ENCODE data around the gene SPTA1.
"Not testable (repeated sequence)": the region's sequence is repeated elsewhere in the genome, so short reads cannot be mapped to it uniquely, and the experiment has no call there.

Gene SPTA1

DNA sequence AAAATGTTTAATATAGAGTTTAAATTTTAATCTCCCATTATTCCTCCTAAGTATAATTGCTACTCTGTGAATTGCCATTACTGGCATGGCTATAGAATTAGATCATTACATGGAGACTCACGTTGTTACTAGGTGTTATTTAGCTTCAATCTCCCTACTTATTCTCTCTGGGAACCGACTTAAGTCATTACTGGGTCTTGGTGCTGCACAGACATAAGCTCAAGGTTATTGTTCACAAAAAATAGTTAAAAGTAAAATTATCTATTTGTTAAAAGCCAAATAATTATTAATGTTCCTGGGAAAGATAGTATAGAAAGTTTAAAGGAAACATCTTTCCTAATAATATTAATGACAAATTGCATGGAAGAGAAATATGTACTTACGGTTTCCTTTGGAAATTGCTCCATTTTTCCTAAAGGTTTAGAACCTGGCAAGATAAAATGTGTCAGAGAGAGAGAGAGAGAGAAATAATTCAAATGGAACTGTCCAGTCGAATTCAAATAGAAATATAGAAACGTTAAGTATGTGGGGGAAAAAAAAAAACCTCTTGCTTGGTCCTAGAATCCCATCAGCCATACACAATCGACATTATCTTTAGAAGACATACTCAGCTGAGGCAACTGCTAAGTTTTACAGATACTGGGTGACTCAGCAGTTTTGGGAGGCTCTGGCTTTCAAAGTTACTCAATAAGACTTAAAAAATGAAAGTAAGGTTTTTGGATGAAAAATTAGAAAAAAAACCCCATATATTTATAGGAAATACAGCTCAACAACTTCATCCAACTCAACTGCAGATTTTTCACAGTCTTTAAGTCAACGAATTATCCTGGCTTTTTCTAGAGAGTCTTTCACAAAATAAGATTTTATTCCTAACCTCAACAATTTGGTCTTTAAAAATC is at the start of gene SPTA1:
Gene SPTA1, minus strand, starts transcription at position 605 of the 899 bp plus-strand sequence. Its CDS starts 198 bp downstream, at position 407.
- no peak for DNase-seq

DNA sequence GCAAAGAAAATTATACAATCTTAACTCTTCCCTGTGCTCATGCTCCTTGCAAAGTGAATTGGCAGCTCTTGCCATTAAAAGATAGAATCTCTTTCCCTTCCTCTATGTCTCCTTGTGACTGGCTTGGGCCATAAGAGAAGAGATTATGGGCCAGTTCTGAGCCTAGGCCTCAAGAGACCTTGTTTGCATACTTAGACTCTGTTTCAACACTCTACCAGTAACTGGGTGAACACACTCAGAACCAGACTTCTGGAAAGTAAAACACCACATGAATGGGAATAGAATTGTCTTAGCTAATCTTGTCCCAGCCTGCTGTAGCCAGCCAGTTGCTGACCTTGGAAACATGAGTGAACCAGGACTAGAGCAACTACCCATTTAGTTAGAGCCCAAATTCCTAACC is 49.3 kb upstream of the SPTA1 start:
- no peak for DNase-seq

DNA sequence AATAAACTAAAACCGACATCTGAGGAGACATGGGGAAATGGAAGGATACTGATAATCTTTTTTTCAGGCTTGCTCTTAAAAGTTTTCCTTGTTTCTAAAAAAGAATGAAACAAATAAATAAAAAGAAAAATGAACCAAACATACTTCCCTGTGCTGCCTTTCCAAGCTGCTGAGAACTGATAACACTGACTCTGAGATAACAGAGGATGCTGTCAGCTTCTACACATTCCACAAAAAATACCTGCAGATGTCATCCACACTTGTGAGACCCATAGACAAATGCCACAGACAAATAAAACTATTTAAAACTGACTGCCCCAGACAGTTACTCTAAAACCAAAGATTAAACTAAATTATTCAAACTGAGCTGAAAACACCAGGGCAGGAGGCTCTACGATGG is 46.0 kb upstream of the SPTA1 start:
- no peak for DNase-seq

DNA sequence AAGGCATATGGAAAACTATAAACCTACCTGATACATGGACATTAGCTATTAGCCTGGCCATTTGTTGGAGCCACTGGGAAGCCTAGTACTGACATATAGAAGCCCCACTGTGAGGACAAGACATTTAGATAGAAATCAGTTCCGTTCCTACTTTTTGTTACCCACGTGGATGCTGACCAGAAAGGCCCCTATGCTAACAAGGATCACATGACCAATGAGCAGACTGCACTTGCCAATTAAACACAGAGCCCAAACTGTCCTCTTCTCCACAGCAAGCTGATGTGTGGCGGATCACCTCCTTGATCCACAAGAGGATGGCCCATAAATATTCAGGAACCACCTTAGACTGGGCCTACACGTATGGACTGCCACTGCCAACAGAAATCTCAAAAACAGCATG is 45.2 kb upstream of the SPTA1 start:
- no peak for DNase-seq

DNA sequence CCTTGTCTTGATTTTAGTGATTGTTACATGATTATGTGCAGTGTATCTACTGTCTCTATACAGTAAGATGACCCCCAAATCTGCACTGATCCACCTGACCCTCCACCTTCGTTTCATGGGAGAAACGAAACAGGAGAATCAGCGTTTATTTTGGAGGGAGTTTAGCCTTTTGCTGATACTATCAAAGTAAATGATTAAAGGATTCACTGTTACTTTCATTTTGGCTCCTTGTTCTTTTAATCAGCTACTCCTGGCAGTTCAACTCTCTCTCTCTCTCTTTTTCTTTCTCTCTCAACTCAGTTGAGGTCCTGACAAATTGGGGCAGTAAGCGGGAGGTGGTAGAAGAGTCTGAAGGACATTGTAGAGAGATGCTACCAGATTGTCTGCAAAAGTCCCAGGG is 43.9 kb upstream of the SPTA1 start:
- DNase-seq = no peak

DNA sequence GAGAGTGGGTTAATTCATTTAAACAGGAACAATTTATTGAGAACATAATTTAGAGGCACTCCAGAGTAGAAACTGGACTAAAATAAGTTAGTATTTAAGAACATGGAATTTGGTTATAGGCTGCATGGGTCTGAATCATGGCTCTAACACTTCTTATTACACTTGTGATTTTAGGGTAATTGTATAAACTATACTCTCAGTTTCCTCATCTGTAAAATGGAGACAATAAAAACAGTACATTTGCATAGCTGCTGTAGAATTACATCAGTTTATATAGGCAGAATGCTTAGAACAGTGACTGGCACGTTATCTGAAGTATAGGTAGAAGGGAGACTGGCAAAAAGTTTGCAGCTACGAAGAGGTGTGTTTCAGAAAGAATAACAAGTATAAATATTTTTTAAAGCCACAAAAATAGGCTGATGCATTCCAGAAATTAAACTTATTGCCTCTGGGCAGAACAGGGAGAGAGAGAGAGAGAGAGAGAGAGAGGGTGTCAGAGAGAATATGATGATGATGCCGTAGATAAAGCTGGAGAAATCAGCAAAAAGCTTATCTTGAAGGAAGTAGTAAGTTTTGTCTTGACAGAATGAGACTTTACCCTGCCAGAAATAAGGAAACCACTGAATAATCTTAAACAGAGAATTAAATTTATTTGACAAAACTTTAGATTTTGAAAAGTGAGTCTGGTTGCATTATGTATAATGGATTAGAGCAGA is 42.2 kb upstream of the SPTA1 start:
- no peak for DNase-seq

DNA sequence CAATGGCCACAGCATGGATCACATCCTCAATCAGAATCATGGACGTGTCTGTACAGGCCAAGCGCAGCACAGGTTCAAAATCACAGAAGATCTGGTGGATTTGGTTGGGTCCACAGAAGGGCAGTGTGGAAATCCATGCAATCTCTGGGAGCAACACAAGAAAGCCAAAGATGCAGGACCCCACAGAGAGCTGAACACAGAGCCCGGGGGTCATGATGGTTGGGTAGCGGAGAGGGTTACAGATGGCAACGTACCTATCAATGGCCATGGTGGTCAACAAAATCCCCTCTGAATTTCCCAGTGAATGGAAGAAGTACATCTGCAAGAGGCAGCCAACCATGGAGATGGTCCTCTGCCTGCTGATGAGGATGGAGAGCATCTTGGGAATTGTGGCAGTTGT is 37.9 kb upstream of the SPTA1 start:
- no peak for DNase-seq

DNA sequence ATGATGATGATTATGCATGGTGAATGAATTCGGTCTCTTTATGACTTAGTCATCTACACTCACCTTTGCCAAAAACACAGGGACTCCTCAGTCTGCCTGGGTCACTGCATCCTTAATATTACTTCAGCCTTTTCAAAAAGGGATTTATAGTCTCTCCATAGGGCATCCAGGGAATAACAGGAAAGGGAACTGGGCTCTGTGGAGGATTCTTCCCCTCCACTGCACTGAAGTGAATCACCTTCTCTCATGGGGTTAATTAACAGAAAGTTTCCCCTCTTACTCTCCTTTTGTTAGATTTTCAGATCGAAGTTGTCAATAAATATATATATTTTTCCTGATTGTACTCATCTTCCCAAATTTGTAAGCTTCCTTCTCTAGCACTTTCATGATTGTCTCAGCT is 34.1 kb upstream of the SPTA1 start, which contains the start of gene OR6K3:
Gene OR6K3, minus strand, starts transcription at position 101 of the 400 bp plus-strand sequence. CDS start 2,605 bp downstream, outside the sequence.
- no peak for DNase-seq

DNA sequence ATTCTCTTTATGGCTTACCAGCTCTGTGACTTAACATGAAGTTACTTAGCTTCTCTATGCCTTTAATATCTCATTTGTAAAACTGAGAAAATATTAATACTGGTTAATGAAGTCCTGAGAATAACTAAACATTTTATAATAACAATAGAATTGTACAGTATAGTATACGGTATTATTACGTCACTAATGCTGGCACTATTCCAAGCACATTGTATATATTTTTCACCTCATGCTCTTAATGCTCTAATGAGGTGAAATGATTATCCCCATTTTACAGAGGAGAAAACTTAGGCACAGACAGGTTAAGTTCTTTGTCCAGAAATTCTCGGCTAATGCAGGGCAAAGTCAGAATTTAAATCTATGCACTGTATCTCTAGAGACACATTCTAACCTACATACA is 33.1 kb upstream of the SPTA1 start:
- no peak for DNase-seq

DNA sequence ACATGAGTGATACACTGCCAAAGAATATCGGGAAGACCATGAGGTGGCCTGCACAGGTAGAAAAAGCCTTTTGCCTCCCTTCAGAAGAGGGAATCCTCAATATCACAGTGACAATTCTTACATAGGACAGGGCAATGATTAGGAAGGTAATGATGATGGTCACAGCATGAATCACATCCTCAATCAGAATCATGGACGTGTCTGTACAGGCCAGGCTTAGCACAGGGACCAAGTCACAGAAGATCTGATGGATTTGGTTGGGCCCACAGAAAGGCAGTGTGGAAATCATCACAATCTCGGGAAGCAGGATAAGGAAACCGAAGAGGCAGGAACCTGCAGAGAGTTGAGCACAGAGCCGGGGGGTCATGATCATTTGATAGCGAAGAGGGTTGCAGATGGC is 30.8 kb upstream of the SPTA1 start:
- DNase-seq = no peak

DNA sequence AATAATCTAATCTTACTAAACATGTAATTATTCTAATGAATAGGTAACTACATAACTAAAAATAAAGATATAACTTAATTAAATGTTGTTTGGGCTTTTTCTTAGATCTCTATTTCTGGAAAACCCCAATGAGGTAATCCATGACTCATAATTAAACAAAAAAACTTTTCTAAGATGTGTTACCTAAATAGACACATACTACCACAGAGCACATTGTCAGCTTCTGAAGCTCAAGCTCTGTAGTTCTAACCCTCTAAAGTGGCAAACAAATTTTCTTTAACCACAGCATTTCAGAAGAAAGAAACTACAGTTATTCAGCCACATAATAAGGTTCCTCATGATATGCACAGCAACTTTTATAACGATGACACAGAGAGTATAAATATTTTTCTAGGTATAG is 29.8 kb upstream of the SPTA1 start:
- no peak for DNase-seq

DNA sequence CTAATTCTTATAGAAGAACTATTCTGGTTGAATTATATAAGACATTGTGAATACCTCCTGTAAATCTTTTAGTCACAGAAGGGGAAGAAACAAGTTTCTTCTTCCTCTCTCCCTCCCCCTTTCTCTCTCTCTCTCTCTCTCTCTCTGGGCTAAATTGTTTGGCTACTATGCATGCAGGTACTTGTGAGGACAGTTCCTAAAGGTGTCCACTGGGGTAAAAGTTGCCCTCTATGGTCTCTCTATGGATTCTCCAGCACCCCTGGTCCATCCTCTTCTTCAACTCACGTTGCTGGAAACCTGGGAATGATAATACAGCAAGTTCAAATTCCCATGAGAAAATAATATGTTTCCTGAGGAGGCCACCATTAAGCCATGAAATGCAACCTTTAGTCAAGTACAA is 28.2 kb upstream of the SPTA1 start:
- DNase-seq = no peak

DNA sequence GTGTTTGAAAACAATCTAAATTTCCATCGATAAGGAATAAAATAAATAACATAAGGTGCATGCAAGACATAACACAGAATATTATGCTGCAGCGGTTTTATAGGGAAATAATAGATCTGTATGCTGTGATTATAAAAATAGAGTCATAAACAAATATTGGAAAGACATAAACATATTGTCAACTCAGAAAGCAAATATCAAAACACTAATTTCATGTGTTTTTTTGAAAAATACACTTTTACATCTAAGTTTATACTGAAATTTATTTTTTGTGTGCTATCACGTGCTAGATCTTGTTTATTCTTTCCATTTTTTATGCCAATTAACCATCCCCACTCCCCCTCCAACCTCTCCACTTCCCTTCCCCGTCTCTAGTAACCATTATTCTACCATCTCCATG is 24.6 kb upstream of the SPTA1 start:
- DNase-seq = no peak

DNA sequence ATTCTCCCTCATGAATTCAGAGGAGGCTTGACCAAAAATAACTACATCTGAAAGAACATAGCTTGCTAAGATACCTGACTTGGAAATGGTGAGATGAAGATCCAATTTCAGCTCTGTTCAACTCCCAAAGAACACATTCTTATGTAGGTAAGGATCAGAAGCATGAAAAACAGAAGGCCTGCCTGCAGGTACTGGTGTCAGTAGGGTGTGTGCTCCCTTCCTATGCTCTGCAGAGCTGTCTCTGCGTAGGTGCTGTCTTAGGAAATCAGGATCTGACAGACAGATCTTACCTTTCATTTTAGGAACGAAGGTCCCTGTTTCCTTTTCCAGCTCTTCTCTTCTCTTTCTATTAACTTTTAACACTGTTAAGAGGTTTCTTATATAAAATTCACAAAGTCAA is 19.6 kb upstream of the SPTA1 start:
- no peak for DNase-seq

DNA sequence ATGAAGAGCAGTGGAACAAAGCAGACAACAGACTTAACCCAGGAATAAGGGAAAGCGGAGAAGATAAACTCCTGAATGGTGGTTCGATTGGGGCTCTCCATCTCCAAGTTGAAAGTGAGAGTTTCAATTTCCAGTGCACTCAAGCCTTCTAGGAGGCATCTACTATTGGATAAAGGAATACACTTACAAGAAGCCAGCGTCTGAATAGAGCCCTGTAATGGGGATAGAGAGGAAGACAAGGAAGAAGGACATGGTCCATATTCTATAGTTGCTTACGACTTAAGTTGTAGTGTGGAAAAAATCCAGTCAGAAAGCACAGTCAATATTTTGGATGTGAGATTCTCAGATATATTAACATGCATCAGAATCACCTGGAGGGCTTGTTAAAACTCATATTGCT is 14.0 kb upstream of the SPTA1 start, which contains the start of gene OR6K2:
Gene OR6K2, minus strand, starts transcription at position 101 of the 400 bp plus-strand sequence. Its CDS starts 0 bp downstream, at position 101.
- no peak for DNase-seq

DNA sequence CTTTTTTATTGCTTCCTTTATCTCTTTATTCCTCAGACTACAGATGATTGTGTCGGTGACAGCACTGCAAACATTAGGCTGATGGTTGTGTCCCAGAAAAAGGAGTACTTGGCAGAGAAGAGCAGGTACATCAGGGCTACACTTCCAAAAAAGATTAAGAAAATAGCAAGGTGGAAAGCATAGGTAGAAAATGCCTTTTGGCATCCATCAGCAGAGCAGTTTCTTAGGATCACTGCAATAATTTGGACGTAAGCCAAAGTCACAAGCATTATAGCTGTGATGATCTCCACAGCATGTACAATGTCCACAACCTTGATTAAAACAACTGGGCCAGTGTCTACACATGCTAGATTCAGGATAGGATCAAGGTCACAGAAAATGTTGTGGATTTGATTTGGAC is 8.1 kb upstream of the SPTA1 start:
- DNase-seq = no peak

DNA sequence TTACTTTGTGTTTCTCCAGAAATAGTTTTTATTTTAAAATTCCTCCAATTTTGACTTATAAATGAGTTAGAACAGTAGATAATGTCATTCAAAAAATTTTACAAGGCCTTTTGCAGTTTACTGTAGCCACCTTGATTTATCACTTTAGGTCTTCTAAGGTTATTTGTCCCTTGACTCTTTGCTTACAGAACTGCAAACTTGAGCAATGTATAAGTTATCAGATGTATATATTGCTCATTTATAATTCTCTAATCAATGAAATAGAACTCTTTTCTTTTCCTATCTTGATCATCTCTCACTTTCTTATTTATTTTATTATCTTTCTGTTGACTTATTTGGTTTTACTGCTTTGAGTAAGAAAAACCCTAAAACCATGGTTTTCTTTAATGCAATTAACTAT is 5.8 kb upstream of the SPTA1 start:
- DNase-seq = no peak

DNA sequence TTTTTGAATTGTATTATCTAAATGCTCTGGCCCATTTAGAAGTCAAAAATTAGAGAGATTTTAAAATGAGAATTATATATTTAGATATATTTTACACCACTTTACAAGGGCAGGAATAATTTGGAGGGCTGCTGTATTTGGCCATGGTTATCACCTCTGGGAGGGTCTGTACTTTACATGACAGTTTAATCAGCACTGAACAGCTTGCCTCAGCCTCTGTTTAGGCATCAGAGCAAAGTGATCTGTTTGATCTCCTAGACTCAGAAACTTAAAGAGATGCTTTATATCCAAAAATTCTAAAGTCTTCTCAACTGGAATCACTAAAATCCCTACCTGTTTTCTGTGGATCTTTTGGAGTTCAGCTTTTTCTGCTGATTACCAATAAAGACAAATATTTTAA is 5.4 kb upstream of the SPTA1 start:
- no peak for DNase-seq

DNA sequence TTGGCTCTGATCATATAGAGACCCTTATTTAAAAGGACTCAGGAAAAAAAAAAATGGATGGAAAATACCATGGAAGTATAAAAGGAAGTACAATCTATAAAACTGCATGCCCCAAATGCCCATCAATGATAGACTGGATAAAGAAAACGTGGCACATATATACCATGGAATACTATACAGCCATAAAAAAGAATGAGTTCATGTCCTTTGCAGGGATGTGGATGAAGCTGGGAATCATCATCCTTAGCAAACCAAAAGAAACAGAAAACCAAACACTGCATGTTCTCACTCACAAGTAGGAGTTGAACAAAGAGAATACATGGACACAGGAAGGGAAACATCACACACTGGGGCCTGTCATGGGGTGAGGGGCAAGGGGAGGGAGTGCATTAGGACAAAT is 4.6 kb upstream of the SPTA1 start:
- not testable (repeated sequence) for DNase-seq

DNA sequence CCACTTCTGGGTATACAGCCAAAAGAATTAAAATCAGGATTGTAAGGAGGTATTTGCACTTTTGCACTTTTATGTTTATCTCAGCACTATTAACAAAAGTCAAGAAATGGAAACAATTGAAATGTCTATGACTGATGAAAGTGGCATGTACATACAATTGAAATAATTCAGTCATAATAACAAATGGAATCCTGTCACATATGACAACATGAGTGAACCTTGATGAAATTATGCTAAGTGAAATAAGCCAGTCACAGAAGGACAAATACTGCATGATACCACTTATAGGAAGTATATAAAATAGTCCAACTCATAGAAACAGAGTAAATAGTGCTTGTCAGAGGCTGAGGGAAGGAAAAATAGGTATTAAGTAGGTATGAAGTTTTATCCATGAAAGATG is 3.4 kb upstream of the SPTA1 start:
- DNase-seq = no peak

DNA sequence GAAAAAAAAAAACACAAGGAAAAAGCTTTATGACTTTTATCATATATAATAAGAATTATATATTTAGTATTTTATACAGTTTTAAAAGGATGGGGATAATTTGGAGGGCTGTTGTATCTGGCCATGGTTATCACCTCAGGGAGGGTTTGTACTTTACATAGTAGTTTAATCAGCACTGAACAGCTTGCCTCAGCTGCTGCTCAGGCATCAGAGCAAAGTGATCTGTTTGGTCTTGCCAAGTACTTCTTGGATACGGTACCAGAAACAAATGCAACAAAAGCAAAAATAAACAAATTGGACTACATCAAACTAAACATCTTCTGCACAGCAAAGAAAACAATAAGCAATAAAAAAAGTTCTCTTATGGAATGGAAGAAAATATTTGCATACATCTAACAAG is 2.6 kb upstream of the SPTA1 start:
- DNase-seq = no peak

DNA sequence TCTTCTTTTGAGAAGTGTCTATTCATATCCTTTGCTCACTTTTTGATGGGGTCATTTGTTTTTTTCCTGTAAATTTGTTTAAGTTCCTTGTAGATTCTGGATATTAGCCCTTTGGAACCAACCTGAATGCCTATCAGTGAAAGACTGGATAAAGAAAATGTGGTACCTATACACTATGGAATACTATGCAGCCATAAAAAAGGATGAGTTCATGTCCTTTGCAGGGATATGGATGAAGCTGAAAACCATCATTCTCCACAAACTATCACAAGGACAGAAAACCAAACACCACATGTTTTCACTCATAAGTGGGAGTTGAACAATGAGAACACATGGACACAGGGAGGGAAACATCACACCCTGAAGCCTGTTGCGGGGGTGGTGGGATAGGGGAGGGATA is 1.8 kb upstream of the SPTA1 start:
- not testable (repeated sequence) for DNase-seq

DNA sequence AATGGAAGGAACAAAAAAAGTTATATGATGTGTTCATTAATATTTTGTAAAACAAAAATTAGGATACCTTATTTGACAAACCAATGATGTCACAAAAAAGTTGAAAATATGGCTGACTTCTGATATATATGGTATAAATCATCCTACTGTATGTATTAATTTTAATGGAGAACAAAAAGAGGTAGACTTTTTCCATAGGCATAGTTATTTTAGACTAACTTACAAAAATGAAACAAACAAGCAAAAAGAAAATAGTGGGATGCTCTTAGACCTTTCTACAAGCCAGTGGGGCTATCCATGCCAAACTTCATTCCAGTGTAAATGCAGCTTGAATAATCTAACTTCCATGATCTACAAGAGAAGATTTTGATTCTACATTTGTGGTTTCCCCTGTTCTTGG is 522 bp upstream of the SPTA1 start:
- DNase-seq = no peak

DNA sequence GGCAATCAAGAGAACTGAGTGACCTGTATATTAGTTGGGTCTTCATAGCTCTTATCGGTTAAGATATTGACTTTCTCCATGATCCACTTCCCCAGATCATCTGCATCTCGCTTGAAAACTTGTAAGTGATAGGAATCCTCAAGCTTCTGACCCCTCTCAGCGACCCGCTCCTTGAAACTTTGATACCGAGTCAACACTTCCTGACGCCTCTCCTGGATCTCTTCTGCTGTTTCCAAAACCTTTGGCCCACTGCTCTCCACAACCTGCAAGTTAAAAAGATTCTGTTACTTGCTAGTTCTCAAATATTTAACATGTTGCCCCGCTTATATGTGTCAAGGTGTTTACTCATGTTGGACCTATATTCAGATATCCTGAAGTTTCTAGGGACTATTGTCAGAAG is 1.4 kb downstream of the SPTA1 start:
- no peak for DNase-seq

Data from stimulated activated CD4-positive, alpha-beta T cell treated with anti-CD3 and anti-CD28 coated beads, Interleukin-2, amount 100 ng/mL, for 24 hours (primary cell).